Kidney (tissue), 14 donors: ENCODE data around the gene NET1. TPM values are rescaled to one million over a fixed set of nuclear protein-coding genes. Genes with fewer than 3 reads are reported as not detected.

Experiments used
- DNase-seq, 5 donors: peaks; one replicate each; pipeline ENCODE4 v3.0.0-alpha.2; 2013 to 2020
- FAIRE-seq: peaks from 2 replicates; lab custom pipeline; 2012; peaks lifted over from hg19 to GRCh38; lab: Jason Lieb, UNC
- H3K27ac ChIP-seq, 2 donors: one replicate each; pipeline ENCODE4 v1.7.0; 2013; ENCODE audit warnings: low read depth in 2 of 2, low read length in 2 of 2, inconsistent platforms in 1 of 2
- H3K27me3 ChIP-seq: one replicate; pipeline ENCODE4 v1.7.1; 2013; ENCODE audit warnings: low read length, inconsistent platforms; ENCODE audit not compliant: control insufficient read depth, insufficient read depth
- H3K36me3 ChIP-seq, 3 donors: one replicate each; pipeline versions ENCODE4 v1.7.0 to v1.7.1; 2013; ENCODE audit warnings: low read length in 3 of 3, control low read depth in 1 of 3, inconsistent platforms in 1 of 3; ENCODE audit not compliant: insufficient read depth in 3 of 3, control insufficient read depth in 2 of 3
- H3K4me1 ChIP-seq, 3 donors: one replicate each; pipeline versions ENCODE4 v1.7.0 to v1.7.1; 2013; ENCODE audit warnings: low read length in 3 of 3, inconsistent platforms in 1 of 3, low read depth in 1 of 3; ENCODE audit not compliant: control insufficient read depth in 2 of 3, insufficient read depth in 2 of 3
- H3K4me3 ChIP-seq, 3 donors: one replicate each; pipeline versions ENCODE4 v1.7.0 to v1.8.1; 2013; ENCODE audit warnings: low read length in 3 of 3, control low read depth in 1 of 3, inconsistent platforms in 1 of 3
- H3K9ac ChIP-seq, 3 donors: one replicate each; pipeline versions ENCODE4 v1.7.0 to v1.7.1; 2013; ENCODE audit warnings: low read length in 3 of 3, control low read depth in 1 of 3, inconsistent platforms in 1 of 3
- H3K9me3 ChIP-seq, 3 donors: one replicate each; pipeline versions ENCODE4 v1.7.0 to v1.7.1; 2013; ENCODE audit warnings: low read length in 3 of 3, control low read depth in 1 of 3, inconsistent platforms in 1 of 3; ENCODE audit not compliant: control insufficient read depth in 2 of 3, insufficient read depth in 1 of 3
- intact Hi-C: fragments of 100-400 bp; cut with DNase I; formaldehyde crosslinking; loops from one replicate; pipeline ENCODE4 v1.11.1; 2022
- polyA plus RNA-seq: library from polyadenylated mRNA; stranded (reverse); fragments of 350-450 nt; fragmentation: Illumina TruSeq; extraction: RNeasy Lipid Tissue Mini Kit (QIAGEN cat#74804); gene quantifications from one replicate; pipeline ENCODE4 v1.2.3, GENCODE V29; 2014; ENCODE audit warnings: low read depth, low replicate concordance; ENCODE audit not compliant: insufficient read depth
- total RNA-seq: library from RNA; stranded (reverse); fragmentation: NEBNext Ultra II Directional; extraction: Animal tissue kit (Norgen Biotek cat#: 25700); gene quantifications from one replicate; pipeline ENCODE4 v1.2.1, GENCODE V29; 2021
- TF ChIP-seq, protein P1 (sequence below): IDR thresholded peaks from 3 replicates; pipeline ENCODE4 v1.5.1; 2012; ENCODE audit warnings: mild to moderate bottlenecking, moderate library complexity, borderline replicate concordance; ENCODE audit not compliant: insufficient read depth; ENCODE audit errors: extremely low read depth
- donor health status: control.
- donor health status: control.
- donor health status: control.
- donor health status: control.
- donor health status: control.
- donor health status: DM: yes; HTN: yes; CAD: no.
- donor health status: Normal renal cell carcinoma (clear cell type).

NET1 gene
- total and polyA plus RNA-seq, 2 donors from 2014 or later: 35.9 to 86.5 TPM

DNA sequence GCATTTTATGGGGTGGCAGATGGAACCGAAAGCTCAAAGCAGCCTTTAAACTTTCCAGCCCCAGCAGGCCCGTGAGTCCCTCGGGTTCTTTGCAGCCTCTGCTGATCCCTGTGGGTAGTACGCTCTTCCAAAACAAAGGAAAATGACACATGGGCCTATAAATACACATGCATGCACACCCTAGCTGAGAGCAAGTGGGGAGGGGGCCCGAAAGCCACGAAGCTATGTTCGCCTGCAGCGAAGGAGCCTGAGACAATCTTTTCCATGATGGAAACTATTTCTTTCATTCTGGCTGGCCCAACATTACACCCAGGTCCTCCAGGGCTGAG is 54.8 kb downstream of the NET1 start:
- Histone ChIP-seq H3K9me3 (peaks cover 0 to 8% (median 0%) of the 10 kb centered on the region in 3 donors), H3K36me3 (no peaks in the 10 kb centered on the region), H3K9ac (no peak overlapping the region), H3K27ac (no peak overlapping the region), H3K4me1 (peaks cover 0 to 9% (median 6%) of the 10 kb centered on the region in 3 donors), H3K27me3 (no peaks in the 10 kb centered on the region), H3K4me3 (no peak overlapping the region)
- TF ChIP-seq, protein P1, sequence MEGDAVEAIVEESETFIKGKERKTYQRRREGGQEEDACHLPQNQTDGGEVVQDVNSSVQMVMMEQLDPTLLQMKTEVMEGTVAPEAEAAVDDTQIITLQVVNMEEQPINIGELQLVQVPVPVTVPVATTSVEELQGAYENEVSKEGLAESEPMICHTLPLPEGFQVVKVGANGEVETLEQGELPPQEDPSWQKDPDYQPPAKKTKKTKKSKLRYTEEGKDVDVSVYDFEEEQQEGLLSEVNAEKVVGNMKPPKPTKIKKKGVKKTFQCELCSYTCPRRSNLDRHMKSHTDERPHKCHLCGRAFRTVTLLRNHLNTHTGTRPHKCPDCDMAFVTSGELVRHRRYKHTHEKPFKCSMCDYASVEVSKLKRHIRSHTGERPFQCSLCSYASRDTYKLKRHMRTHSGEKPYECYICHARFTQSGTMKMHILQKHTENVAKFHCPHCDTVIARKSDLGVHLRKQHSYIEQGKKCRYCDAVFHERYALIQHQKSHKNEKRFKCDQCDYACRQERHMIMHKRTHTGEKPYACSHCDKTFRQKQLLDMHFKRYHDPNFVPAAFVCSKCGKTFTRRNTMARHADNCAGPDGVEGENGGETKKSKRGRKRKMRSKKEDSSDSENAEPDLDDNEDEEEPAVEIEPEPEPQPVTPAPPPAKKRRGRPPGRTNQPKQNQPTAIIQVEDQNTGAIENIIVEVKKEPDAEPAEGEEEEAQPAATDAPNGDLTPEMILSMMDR: no peak
- intact Hi-C loops: no loop called here
- DNase-seq (no peak), FAIRE-seq (no peak)

DNA sequence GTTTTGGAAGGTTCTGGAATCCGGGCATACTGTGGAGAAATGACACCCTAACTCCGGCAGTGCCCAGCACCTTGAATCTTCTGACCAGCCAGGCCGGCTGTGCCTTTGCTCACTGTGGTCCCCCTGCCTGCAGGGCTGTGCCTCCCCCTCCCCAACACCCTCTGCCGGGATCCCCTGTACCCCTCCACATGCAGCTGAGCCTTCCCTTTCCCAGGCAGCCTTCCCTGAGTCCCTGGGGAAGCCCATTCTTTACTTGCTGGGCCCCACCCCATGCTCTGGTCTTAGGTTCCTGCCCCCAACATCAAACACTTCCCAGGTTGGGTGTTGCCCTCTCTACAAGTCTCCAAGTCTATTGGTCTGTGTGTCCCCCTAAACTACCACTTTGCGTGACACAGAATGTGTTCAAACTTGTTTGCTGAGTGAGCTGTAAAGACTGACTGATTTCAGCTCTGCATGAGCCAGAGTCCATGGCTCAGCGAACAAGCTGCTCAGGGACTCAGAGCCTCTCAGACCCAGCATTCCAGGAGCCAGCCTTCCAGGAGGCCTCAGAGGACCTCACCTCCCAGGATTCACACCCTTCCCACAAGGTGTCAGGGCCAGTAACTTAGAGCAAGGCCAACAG is 55.4 kb downstream of the NET1 start:
- Histone ChIP-seq H3K4me3 (no peak overlapping the region), H3K9me3 (peaks cover 0 to 8% (median 0%) of the 10 kb centered on the region in 3 donors), H3K27me3 (no peaks in the 10 kb centered on the region), H3K36me3 (no peaks in the 10 kb centered on the region), H3K4me1 (peaks cover 0 to 9% (median 6%) of the 10 kb centered on the region in 3 donors), H3K27ac (peak overlapping the region; percentile 42 to 58), H3K9ac (no peak overlapping the region)
- DNase-seq (peak in 2 of 5 donors; percentile 48 to 60), FAIRE-seq (no peak)
- TF ChIP-seq, protein P1: no peak
- intact Hi-C loops: no loop called here

DNA sequence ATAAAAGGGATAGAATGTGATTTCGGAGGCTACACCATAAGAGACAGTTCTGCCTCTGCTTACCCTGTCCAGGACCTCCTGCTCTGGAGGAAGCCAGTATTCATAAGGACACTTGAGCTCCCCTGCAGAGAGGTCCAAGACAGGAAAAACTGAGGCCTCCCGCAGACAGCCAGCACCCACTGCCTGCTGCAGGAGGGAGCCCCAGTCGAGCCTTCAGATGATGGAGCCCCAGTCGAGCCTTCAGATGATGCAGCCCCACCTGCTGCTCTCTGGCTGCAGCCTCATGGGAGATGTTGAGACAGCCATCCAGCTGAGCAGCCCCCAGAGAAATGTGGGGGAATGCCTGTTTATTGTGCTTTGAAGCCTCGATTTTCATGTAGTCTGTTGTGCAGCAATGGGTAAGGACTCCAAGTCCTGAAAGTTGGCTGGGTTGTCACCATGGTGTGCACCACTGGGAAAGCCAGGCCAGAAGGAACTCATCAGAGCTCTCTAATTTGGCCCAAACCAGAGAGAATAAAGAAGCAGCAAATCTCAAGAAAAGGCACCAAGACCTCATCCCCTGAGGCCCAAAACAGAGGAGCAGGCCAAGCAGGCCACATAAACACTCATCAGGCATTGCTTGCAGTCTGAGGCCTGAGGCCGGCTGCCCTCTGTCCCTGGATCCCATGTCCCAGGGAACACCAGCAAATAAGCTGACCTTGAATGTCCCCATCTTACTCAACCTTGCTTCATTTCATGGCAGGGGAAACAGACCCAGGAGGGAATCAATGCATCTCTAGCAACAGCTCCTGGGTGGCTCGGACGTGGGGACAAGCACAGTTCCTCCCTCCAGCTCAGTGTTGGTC is 56.1 kb downstream of the NET1 start:
- Histone ChIP-seq H3K36me3 (no peaks in the 10 kb centered on the region), H3K4me1 (peaks cover 0 to 9% (median 6%) of the 10 kb centered on the region in 3 donors), H3K27me3 (no peaks in the 10 kb centered on the region), H3K9ac (no peak overlapping the region), H3K4me3 (no peak overlapping the region), H3K27ac (no peak overlapping the region), H3K9me3 (peaks cover 0 to 8% (median 0%) of the 10 kb centered on the region in 3 donors)
- intact Hi-C loops: no loop called here
- TF ChIP-seq, protein P1: no peak
- DNase-seq: no peak
- no peak for FAIRE-seq
